Measurements from ENCODE around the gene PHOSPHO1. TPM values are rescaled to one million over a fixed set of nuclear protein-coding genes. Genes with fewer than 3 reads are reported as not detected.
"Not testable (repeated sequence)": the region's sequence is repeated elsewhere in the genome, so short reads cannot be mapped to it uniquely, and the experiment has no call there.

The PHOSPHO1 gene
- total RNA-seq, 4 donors from 2014 or later = 0.34 to 0.36 TPM; not detected in 2

DNA sequence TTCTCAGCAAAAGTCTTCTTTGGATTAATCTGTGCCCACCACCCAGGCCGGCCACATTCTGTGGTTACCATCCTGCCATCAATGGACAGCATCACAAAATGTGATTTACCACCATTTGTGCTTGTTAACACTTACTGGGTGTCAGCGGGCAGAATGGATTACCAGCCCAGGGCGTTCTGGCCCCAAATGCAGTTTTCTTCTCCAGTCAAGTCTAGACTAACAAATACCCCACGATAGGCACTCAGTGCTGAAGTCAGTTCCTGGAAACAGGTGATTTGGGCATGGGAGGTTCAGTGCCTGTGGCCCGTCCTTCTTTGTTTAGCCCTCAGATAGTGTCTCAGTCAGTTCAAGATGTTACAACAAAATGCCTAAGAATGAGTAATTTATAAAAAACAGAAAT, 38.8 kb upstream of the PHOSPHO1 start:
- DNase-seq (ENCODE audit: low spot score in 2 of 2) = no peak
- intact Hi-C loops (cut with DNase I; ENCODE audit: low total_unique reads) = no loop called here
- H3K4me3 ChIP-seq (ENCODE audit: low read depth, poor library complexity, severe bottlenecking) = no peak overlapping the region
- 81 to 91% methylated on average over 5 of the region's 5 CpGs for WGBS, 2 donors
- no peak for TF ChIP-seq POLR2A (IDR thresholded peaks at IDR 0.05)
- no peak for TF ChIP-seq CTCF (IDR thresholded peaks at IDR 0.05)

- H3K4me3 ChIP-seq (ENCODE audit: low read depth, poor library complexity, severe bottlenecking) = no peak overlapping the region
- DNase-seq (ENCODE audit: low spot score in 2 of 2) = no peak
- intact Hi-C loops (cut with DNase I; ENCODE audit: low total_unique reads) = no loop called here
- 82 to 85% methylated on average over 3 of the region's 3 CpGs for WGBS, 2 donors
- no peak for TF ChIP-seq CTCF (IDR thresholded peaks at IDR 0.05)
- no peak for TF ChIP-seq POLR2A (IDR thresholded peaks at IDR 0.05)
These were observed 37.3 kb upstream of the PHOSPHO1 start for GRCh38 chr17:49267912-49268311.

- TF ChIP-seq POLR2A (IDR thresholded peaks at IDR 0.05) (no peak), CTCF (IDR thresholded peaks at IDR 0.05) (no peak)
These were observed 35.6 kb upstream of the PHOSPHO1 start for GRCh38 chr17:49266233-49266632.

GRCh38 chr17:49261540-49261939, 31.0 kb upstream of the PHOSPHO1 start:
- DNase-seq (ENCODE audit: low spot score in 2 of 2); intact Hi-C loops (cut with DNase I; ENCODE audit: low total_unique reads): not testable (repeated sequence)
- WGBS, 2 donors = 88 to 92% methylated on average over 9 of the region's 9 CpGs

More at GRCh38 chr17:49266233-49266632, 35.6 kb upstream of the PHOSPHO1 start:
- H3K4me3 ChIP-seq (ENCODE audit: low read depth, poor library complexity, severe bottlenecking) = no peak overlapping the region
- 53 to 62% methylated on average over 2 of the region's 2 CpGs for WGBS, 2 donors
- intact Hi-C loops (cut with DNase I; ENCODE audit: low total_unique reads) = no loop called here
- no peak for DNase-seq (ENCODE audit: low spot score in 2 of 2)

DNA sequence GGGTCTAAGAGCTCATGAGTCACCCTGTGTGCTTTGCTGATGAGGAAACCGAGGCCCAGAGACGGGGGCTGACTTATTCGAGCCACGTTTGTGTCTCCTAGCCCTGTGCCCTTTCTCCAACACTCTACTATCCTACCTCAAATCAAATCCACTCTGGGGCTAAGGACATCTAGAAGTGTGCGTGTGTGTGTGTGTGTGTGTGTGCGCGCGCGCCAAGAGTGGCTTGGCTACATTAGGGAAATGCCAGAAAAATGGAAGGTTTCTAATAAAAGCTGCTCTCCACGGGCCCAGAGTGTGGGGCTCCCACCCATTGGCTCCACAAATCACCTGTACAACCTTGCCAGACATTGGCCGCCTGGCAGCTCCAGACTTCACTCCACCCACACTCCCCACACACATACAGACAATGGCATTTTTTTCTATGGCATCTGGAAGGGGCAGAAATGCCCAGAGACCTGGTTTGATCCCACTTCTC, 30.3 kb upstream of the PHOSPHO1 start:
- intact Hi-C loops (cut with DNase I; ENCODE audit: low total_unique reads) = no loop called here
- 47 to 49% methylated on average over 11 of the region's 11 CpGs for WGBS, 2 donors
- H3K4me3 ChIP-seq (ENCODE audit: low read depth, poor library complexity, severe bottlenecking) = peak overlapping the region; percentile 37
- TF ChIP-seq POLR2A (IDR thresholded peaks at IDR 0.05) (no peak), CTCF (IDR thresholded peaks at IDR 0.05) (no peak)
- DNase-seq (ENCODE audit: low spot score in 2 of 2) = no peak

More at GRCh38 chr17:49261540-49261939, 31.0 kb upstream of the PHOSPHO1 start:
- not testable (repeated sequence) for H3K4me3 ChIP-seq (ENCODE audit: low read depth, poor library complexity, severe bottlenecking)

- intact Hi-C loops (cut with DNase I; ENCODE audit: low total_unique reads) = no loop called here
- 1 to 2% methylated on average over 16 to 29 of the region's 77 CpGs for WGBS, 2 donors
These were observed 29.6 kb upstream of the PHOSPHO1 start for GRCh38 chr17:49260011-49260816.

More at GRCh38 chr17:49260011-49260816, 29.6 kb upstream of the PHOSPHO1 start:
- peak overlapping the region; percentile 37 for H3K4me3 ChIP-seq (ENCODE audit: low read depth, poor library complexity, severe bottlenecking)
- no peak for TF ChIP-seq CTCF (IDR thresholded peaks at IDR 0.05)
- TF ChIP-seq POLR2A (IDR thresholded peaks at IDR 0.05) = no peak
- peak; percentile 50 to 89 for DNase-seq (ENCODE audit: low spot score in 2 of 2)

All from lower leg skin (tissue), 4 donors.